Skeletal muscle satellite cell (primary cell): ENCODE results near the gene PDAP1.

Experiments
- H3K27me3 ChIP-seq: 2 replicates; pipeline ENCODE4 v1.7.0; 2013; ENCODE audit warnings: low read length; ENCODE audit not compliant: control insufficient read depth, insufficient read depth
- H3K36me3 ChIP-seq: 2 replicates; pipeline ENCODE4 v1.7.0; 2013; ENCODE audit warnings: mild to moderate bottlenecking, control low read depth, low read length; ENCODE audit not compliant: insufficient read depth
- H3K4me1 ChIP-seq: 2 replicates; pipeline ENCODE4 v1.7.0; 2013; ENCODE audit warnings: low read length; ENCODE audit not compliant: control insufficient read depth, insufficient read depth
- H3K4me2 ChIP-seq: 2 replicates; pipeline ENCODE4 v1.7.0; 2013; ENCODE audit warnings: mild to moderate bottlenecking, low read length
- H3K4me3 ChIP-seq: 2 replicates; pipeline ENCODE4 v1.7.0; 2013; ENCODE audit warnings: low read length
- H3K9ac ChIP-seq: 2 replicates; pipeline ENCODE4 v1.7.0; 2013; ENCODE audit warnings: mild to moderate bottlenecking, low read depth, low read length, moderate library complexity
- H3K9me3 ChIP-seq: replicated peaks from 2 replicates; pipeline ENCODE4 v1.7.0; 2013; ENCODE audit warnings: mild to moderate bottlenecking, control low read depth, low read length

PDAP1 gene

DNA sequence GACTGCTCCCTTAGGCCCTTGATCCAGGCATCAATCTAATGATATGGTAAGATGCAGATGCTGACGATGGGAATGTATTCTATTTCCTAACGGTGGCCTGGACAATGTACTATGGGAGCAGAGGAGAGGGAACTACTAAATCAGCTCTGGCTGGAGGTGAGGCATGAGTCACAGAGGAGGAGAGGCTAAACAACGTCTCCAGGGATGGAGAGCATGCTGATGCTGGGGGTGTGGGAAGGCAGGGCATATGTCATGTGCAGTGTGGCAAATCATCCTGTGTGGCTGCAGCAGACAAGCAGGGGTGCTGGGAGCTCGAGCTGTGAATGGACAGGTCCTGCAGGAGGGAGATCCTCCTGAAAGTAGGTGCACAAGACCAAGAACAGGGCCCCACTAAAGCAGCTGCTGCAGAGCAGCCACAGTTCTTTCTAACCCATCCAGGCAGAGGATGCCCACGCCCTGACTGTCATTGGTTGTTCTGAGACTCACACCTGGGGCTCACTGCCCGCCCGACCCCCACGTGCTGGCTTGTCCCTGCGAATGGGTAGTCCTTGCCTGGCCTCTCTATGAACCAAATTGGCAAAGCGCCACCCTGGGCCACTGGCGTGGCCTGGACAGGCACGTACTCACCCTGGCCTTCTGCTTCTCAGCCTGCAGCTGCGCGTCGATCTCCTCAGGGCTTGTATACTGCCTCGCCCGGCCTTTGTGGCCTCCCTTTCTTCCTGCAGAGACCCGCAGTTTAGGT, 4.0 kb downstream of the PDAP1 start:
- H3K9ac ChIP-seq = no peak overlapping the region
- H3K27me3 ChIP-seq = no peaks in the 10 kb centered on the region
- H3K4me1 ChIP-seq = peaks cover 27% of the 10 kb centered on the region
- no peaks in the 10 kb centered on the region for H3K9me3 ChIP-seq
- H3K4me3 ChIP-seq = no peak overlapping the region
- H3K4me2 ChIP-seq = no peak overlapping the region
- peaks cover 44% of the 10 kb centered on the region for H3K36me3 ChIP-seq

DNA sequence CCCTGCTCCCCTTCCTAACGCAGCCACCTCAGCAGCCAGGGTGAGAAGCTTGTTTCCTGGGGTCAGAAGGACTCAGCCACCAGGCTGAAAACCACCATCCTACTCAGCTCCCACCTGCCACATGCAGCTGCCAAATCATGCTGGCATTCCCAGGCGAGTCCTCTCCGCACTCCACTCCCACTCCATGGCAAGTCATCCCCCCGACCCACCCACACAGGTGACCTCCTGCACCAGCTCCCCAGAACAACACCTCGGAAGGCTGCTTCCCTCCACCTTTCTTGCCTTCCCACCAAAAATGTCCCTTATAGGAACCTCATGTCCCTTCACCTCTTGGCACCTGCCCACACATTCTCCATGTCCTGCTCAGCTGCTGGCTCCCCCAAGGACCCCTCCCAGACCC, 4.6 kb downstream of the PDAP1 start:
- H3K9ac ChIP-seq = no peak overlapping the region
- H3K27me3 ChIP-seq = no peaks in the 10 kb centered on the region
- H3K4me2 ChIP-seq = no peak overlapping the region
- peaks cover 27% of the 10 kb centered on the region for H3K4me1 ChIP-seq
- peaks cover 49% of the 10 kb centered on the region for H3K36me3 ChIP-seq
- no peaks in the 10 kb centered on the region for H3K9me3 ChIP-seq
- H3K4me3 ChIP-seq = no peak overlapping the region

DNA sequence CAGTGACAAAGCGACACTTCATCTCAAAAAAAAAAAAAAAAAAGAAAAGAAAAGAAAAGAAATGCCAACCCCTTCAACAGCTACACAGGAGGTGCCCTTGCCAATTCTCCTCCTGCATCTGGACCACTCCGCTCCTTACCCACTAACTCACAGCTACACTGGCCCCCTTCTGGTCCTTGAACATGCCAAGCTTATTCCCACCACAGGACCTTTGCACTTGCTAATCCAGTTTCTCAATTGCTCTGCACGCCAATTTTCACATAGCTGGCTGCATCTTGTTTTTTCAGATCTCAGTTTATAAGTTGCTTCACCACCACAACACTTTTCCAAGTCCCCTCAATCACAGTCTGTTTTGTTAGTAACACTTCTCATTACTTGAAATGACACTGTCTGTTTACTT, 5.5 kb downstream of the PDAP1 start:
- peaks cover 59% of the 10 kb centered on the region for H3K36me3 ChIP-seq

DNA sequence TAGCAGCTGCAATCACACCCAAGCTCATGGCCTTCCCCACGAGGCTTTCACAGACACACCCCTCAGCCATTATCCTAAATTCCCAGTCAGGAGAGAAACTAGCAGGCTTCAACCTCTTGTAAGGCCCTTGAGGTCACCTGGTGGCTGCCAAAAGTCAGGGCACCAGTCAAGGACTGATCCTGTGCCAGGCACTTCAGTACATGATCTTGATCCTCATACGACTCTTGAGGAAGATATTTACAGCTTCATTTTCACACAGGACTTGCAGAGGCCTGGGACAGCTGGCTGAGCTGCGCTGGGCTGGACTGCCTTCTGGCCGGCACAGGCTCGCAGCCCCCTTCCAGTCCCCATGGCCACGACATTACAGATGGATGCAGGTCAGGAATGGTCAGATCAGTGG, 8.8 kb downstream of the PDAP1 start:
- Histone ChIP-seq H3K4me3 (no peak overlapping the region), H3K9ac (no peak overlapping the region), H3K36me3 (peaks cover 83% of the 10 kb centered on the region), H3K4me2 (no peak overlapping the region), H3K4me1 (peaks cover 8% of the 10 kb centered on the region), H3K9me3 (no peaks in the 10 kb centered on the region), H3K27me3 (no peaks in the 10 kb centered on the region)

More for the DNA sequence above, 5.5 kb downstream of the PDAP1 start:
- Histone ChIP-seq H3K9ac (no peak overlapping the region), H3K4me1 (peaks cover 27% of the 10 kb centered on the region), H3K9me3 (no peaks in the 10 kb centered on the region), H3K4me3 (no peak overlapping the region), H3K4me2 (no peak overlapping the region), H3K27me3 (no peaks in the 10 kb centered on the region)

DNA sequence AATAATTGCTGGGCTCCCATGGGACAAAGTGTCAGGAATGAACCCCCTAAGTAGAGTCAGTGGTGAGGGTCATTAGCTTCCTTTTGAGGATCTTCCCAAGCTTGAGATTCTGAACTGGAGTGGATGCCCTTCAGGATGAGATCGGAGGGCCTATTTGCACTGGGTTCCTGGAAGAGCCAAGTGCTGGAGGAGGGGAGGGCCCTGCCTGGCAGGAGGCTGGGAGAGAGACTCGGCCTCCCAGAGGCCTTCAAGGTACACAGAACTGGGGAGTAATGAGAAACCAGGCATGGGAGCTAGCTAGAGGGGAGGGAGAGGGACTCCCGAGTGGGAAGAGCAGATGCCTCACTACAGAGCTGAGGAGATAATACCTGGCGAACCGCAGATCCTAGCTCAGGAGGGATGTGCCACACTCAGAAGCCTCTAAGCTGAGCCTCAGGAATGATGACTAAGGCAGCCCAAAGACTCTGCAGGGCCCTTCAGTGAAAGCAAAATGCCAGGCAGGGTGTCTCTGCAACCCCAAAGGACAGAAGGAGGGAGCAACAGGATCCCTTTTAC, 9.4 kb downstream of the PDAP1 start:
- Histone ChIP-seq H3K27me3 (no peaks in the 10 kb centered on the region), H3K4me2 (no peak overlapping the region), H3K4me3 (no peak overlapping the region), H3K9ac (no peak overlapping the region), H3K9me3 (no peaks in the 10 kb centered on the region), H3K36me3 (peaks cover 83% of the 10 kb centered on the region), H3K4me1 (peaks cover 2% of the 10 kb centered on the region)

DNA sequence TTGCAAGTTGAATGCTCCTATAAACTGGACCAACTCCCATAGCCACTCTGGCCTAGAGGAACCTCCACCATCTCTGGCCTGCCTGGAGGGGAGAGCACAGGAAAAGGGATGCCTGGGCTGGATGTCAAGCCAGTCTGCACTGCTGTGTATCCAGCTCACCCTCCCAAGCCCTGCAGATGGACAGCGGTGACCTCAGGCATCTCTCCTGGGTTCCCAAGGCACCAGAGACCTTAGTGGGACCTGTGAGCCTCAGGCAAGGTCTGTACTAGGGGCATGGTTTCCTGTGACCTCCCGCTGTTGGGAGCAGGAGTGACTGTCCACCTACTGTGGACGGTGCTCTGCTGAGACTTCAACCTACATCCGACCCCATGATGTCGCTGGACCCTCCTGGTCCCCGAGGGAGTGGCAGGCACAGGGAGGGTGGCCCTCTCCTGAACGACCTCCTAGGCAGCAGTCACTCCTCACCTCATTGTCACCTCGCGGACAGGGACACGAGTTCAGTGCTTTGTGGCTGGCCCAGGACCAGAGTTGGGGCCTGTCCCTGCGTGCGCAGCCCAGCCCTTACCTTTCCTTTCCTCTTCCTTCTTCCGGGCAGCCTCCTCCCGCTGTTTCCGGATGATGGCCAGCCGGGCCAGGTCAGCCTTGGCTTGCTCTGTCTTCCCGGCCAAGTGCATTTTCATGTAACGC, 11.0 kb downstream of the PDAP1 start:
- H3K4me3 ChIP-seq = no peak overlapping the region
- no peak overlapping the region for H3K4me2 ChIP-seq
- H3K9me3 ChIP-seq = no peaks in the 10 kb centered on the region
- peaks cover 86% of the 10 kb centered on the region for H3K36me3 ChIP-seq
- H3K27me3 ChIP-seq = no peaks in the 10 kb centered on the region
- H3K9ac ChIP-seq = no peak overlapping the region
- H3K4me1 ChIP-seq = peaks cover 9% of the 10 kb centered on the region

DNA sequence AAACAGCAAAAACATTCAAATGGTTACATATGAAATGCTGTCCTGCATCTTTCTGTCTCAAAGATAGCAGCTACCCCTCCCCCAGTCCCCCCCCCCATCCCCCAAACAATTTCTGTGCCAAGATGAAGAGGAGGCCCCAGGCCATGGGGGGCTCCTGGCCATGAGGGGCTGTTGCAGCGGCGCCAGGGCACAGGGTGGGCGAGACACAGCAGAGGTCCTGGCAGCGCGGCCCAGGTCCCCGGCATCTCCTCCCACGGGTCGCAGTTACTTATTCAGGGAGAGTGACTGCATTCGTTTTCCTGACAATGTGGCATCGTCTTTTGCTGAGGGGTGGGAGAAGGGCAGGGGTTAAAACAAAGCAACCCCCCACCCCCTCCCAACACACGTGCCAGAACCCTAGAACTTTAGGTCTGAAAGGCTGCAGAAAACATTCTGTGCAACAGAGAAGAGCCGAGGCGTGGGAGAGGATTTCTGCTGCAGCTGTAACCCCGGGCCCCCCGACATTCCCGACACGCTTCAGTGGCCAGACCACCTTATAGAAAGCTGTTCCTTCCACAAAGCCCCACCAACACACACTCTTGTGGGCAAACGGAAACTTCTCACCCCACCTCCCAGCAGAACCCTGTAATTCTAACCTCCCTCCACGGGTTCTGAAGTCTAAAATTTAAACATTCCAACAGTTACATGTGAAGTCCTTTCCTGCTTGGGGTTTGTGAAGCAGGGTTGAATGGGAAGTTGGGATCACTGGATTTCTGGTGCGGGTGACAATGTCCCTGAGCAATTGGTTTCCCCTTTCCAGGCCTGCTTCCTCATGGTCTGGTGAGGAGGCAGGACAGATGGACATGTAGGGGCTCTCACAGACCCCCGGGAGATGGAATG, 11.7 kb downstream of the PDAP1 start:
- Histone ChIP-seq H3K27me3 (no peaks in the 10 kb centered on the region), H3K9me3 (no peaks in the 10 kb centered on the region), H3K4me3 (no peak overlapping the region), H3K36me3 (peaks cover 93% of the 10 kb centered on the region), H3K4me2 (no peak overlapping the region), H3K4me1 (peaks cover 13% of the 10 kb centered on the region), H3K9ac (no peak overlapping the region)

DNA sequence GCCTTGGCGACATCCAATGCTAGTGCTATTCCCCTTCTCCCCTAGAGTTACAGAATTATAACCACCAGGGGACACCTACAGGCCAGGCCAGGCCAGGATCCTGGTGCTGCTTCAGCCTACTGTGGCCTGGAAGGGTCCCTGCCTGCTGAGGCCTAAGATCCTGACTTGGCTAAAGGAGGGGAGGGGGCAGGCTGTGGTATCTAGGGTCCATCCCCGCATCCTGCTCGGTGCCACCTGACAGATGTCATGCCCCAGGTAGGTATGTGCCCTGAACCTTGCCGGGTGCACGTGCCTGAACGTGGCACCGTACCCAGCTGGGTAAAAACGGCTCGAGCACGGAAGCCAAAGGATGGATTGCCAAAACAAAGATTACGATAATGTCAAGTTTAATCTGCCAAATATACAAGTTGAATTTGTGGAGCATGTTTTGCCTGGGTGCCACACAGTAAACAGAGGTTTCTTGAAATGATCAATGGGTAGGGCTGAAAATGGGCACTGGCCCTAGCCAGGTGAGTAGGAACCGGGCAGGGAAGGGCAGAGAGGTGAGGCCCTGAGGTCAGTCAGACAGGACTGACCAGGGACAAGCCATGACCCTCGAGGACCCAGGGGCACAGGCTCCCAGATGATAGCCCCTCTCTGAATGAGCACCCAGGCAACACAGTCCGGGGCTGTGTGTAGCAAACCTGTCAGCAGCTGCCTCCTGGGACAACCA, 12.6 kb downstream of the PDAP1 start:
- Histone ChIP-seq H3K27me3 (no peaks in the 10 kb centered on the region), H3K4me3 (no peak overlapping the region), H3K36me3 (peaks cover 94% of the 10 kb centered on the region), H3K4me1 (peaks cover 13% of the 10 kb centered on the region), H3K9me3 (no peaks in the 10 kb centered on the region), H3K4me2 (no peak overlapping the region), H3K9ac (no peak overlapping the region)

DNA sequence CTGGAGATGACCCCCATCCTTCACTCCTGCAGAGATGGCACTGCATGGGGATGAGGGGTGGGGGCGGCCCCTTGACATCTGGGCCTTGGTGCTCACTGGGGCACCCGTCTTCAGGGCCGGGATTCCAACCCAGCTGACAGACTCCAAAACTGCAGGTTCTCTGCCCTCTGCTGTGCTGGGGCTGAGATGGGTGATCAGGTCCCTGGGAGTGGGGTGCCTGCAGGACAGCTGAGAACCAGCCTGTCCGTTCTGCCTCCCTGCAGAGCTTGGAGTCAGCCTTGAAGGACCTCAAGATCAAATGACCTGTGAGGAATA, 14.3 kb downstream of the PDAP1 start:
- peaks cover 95% of the 10 kb centered on the region for H3K36me3 ChIP-seq
- H3K4me3 ChIP-seq = no peak overlapping the region
- no peaks in the 10 kb centered on the region for H3K9me3 ChIP-seq
- H3K9ac ChIP-seq = no peak overlapping the region
- H3K4me1 ChIP-seq = peaks cover 13% of the 10 kb centered on the region
- H3K4me2 ChIP-seq = no peak overlapping the region
- no peaks in the 10 kb centered on the region for H3K27me3 ChIP-seq

DNA sequence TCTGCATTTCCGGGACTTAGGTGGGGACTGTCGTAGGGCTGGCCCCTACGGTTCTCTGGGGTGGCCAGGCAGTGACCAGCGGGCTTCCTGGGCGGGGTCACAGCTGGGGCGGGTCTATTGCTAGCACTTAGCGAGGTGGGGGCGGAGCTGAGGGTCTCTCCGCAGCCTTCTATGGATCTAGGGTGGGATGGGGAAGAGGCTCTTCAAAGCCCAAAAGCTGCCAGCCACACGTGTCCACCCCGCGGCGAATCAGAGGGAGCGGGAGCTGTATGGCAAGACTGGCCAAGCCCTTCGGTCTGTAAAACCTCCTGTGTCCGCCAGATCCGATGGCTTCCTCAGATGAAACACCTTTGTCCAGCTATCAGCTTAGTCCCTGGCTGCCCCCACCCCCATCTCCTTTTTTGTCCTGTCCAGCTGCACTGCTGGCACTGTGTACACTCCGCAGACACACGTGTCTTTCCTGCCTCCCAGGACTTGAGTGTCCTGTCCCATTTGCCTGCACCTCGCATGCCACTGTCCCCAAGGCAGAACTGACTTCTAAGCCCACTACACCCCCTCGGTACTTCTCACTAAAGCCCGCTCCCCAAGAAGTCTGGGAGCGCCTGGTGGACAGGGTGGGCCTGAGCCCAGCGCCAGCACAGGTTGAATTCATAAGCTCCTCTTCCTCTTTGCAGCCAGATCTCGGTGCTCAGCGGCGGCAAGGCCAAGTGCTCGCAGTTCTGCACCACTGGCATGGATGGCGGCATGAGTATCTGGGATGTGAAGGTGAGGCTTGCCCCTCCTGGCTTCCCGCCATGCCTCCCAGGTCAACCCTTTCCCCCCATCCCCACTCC, 14.8 kb downstream of the PDAP1 start:
- Histone ChIP-seq H3K36me3 (peaks cover 91% of the 10 kb centered on the region), H3K4me3 (no peak overlapping the region), H3K27me3 (no peaks in the 10 kb centered on the region), H3K4me2 (peak overlapping the region; percentile 60), H3K9me3 (no peaks in the 10 kb centered on the region), H3K9ac (no peak overlapping the region), H3K4me1 (peaks cover 13% of the 10 kb centered on the region)
